Activated T-helper 17 cell treated with anti-CD3 and anti-CD28 coated beads, Interleukin-2, amount 50 U/mL, for 72 hours (primary cell): Measurements from ENCODE around the gene DCDC2. TPM values are rescaled to one million over a fixed set of nuclear protein-coding genes. Genes with fewer than 3 reads are reported as not detected.

Source experiments
- ATAC-seq: fragments of 150-1000 bp; cut with Tn5 transposase; replicated peaks from 2 replicates; pipeline ENCODE4 v1.10.0; 2021; ENCODE audit warnings: mild to moderate bottlenecking, moderate library complexity
- H3K27ac Mint-ChIP-seq: one replicate; pipeline ENCODE4 v1.8.0; 2022; ENCODE audit warnings: mixed read lengths
- H3K27me3 Mint-ChIP-seq: one replicate; pipeline ENCODE4 v1.8.0; 2022; ENCODE audit warnings: mixed read lengths
- H3K36me3 Mint-ChIP-seq: one replicate; pipeline ENCODE4 v1.8.0; 2022; ENCODE audit warnings: low read depth, mild to moderate bottlenecking, mixed read lengths
- H3K4me1 Mint-ChIP-seq: one replicate; pipeline ENCODE4 v1.8.0; 2022; ENCODE audit warnings: mixed read lengths
- H3K4me3 Mint-ChIP-seq: one replicate; pipeline ENCODE4 v1.8.0; 2022; ENCODE audit warnings: mild to moderate bottlenecking, mixed read lengths
- H3K9me3 Mint-ChIP-seq: one replicate; pipeline ENCODE4 v1.8.0; 2022; ENCODE audit warnings: mixed read lengths
- total RNA-seq, 2 donors: library from RNA; stranded (reverse); gene quantifications; one replicate each; pipeline ENCODE4 v1.2.3, GENCODE V29; 2022

Gene DCDC2
- total RNA-seq, 2 donors from 2014 or later, result 0.11 TPM; not detected in 1

DNA sequence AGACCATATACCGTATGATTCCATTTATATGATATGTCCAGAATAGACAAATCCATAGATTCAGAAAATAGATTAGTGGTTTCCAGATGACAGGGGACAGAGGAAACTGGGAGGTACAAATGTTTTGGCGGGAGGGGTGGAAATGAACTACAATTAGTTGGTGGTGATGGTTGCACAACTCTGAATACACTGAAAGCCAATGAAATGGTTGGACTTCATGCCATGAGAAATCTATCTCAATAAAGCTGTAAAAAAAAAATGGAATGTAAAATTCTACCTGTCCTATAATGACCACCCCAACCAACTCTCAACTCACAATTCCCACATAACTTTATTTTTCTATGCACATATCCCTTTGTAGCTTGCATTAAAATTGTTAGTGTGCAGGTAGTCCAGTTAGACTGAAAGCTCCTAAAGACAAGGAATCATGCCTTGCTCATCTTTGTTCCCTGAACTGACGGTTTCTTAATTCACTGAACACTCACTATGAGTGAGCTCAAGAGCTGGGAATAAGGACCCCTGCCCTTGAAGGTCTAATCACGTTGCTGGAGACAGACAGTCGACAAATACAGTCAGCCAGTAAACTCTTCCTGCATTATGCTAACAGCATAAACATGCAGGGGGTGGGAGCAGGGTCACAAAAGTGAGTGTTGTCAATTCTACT, 1.4 kb downstream of the DCDC2 start:
- peak overlapping the region; percentile 85 for H3K4me3 Mint-ChIP-seq
- H3K36me3 Mint-ChIP-seq, result no peaks in the 10 kb centered on the region
- peaks cover 3% of the 10 kb centered on the region for H3K27me3 Mint-ChIP-seq
- no peak for ATAC-seq
- no peak overlapping the region for H3K27ac Mint-ChIP-seq
- H3K9me3 Mint-ChIP-seq, result no peaks in the 10 kb centered on the region
- H3K4me1 Mint-ChIP-seq, result peaks cover 18% of the 10 kb centered on the region

DNA sequence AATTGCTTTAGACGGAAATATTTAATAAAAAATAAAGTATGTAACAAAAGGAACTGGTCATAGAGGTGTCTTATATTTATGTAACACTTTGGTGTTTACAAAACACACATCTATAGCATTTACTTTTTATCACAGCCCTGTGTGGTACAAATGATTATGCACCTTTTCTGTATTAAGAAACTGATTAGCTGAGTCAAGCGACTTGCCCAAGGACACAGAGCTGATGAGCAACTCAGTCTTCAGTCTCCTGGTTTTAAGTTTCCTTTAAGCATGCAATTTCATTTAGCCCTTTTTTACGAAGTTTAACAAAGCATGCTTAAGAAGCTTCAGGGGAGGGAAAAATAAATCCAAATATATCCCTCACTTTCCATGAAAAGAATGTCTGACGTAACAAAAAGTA, 2.5 kb downstream of the DCDC2 start:
- Mint-ChIP-seq H3K36me3 (no peaks in the 10 kb centered on the region), H3K27me3 (peaks cover 3% of the 10 kb centered on the region), H3K4me1 (peaks cover 13% of the 10 kb centered on the region), H3K9me3 (no peaks in the 10 kb centered on the region), H3K27ac (no peak overlapping the region), H3K4me3 (no peak overlapping the region)
- no peak for ATAC-seq

DNA sequence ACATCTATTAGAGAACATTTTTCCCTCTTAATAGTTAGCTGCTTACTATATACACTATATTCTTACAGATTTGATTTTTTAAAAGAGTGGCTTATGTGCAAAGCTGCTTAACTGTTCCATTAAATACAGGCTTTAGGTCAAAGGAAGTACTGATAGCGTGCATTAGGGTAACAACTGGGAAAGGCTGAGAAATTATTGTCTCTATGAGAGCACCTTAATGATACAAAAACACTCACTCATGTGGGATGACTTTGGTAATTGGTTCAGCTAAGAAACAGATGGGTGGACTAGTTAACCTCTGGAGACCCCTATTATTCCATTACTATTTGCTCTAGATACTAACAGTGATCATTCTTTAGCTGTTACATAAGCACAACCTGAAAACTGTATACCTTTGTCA, 4.0 kb downstream of the DCDC2 start:
- Mint-ChIP-seq H3K4me1 (peaks cover 9% of the 10 kb centered on the region), H3K9me3 (no peaks in the 10 kb centered on the region), H3K36me3 (no peaks in the 10 kb centered on the region), H3K4me3 (no peak overlapping the region), H3K27ac (no peak overlapping the region), H3K27me3 (peaks cover 3% of the 10 kb centered on the region)
- ATAC-seq, result no peak

DNA sequence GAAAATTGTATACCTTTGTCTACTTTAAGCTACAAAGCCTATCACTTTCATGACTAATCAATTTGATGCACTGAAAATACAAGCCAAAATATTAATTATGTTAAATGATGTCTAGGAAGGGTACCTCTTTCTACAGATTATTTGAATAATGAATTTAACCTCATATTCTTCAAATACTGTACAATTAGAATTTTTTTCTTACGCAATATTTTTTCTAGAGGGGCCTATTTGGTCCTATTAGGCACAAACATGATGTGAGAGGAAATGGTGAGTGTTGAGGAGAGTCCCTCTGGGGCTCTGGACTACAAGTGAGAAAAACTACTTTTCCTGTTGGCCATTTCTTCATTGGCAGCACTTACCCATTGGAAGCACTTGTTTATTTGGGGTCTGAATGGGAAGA, 5.4 kb downstream of the DCDC2 start:
- no peak overlapping the region for H3K27ac Mint-ChIP-seq
- no peak overlapping the region for H3K4me3 Mint-ChIP-seq
- no peak for ATAC-seq
- H3K36me3 Mint-ChIP-seq, result no peaks in the 10 kb centered on the region
- H3K9me3 Mint-ChIP-seq, result no peaks in the 10 kb centered on the region
- H3K4me1 Mint-ChIP-seq, result peaks cover under 1% of the 10 kb centered on the region
- H3K27me3 Mint-ChIP-seq, result peaks cover 6% of the 10 kb centered on the region

DNA sequence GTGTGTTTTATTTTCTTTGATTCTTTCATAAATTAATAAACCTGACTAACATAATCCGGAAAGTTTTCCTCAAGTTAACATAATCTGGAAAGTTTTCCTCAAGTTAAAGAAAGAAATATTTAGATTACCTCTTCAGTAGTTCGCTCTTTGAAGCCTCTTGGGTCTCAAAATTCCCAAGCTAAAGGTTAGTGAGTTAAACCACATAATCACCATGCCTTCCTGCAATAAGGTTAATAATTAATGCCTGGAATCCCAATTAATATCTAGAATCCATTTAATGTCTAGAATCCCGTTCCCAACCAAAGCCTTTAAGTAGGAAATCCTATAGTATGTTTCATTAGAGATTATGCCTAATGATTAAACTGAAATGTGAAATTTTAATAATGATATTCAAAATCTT, 12.9 kb downstream of the DCDC2 start:
- Mint-ChIP-seq H3K9me3 (no peaks in the 10 kb centered on the region), H3K27ac (no peak overlapping the region), H3K4me1 (no peaks in the 10 kb centered on the region), H3K4me3 (no peak overlapping the region), H3K36me3 (no peaks in the 10 kb centered on the region), H3K27me3 (peaks cover 20% of the 10 kb centered on the region)
- no peak for ATAC-seq

DNA sequence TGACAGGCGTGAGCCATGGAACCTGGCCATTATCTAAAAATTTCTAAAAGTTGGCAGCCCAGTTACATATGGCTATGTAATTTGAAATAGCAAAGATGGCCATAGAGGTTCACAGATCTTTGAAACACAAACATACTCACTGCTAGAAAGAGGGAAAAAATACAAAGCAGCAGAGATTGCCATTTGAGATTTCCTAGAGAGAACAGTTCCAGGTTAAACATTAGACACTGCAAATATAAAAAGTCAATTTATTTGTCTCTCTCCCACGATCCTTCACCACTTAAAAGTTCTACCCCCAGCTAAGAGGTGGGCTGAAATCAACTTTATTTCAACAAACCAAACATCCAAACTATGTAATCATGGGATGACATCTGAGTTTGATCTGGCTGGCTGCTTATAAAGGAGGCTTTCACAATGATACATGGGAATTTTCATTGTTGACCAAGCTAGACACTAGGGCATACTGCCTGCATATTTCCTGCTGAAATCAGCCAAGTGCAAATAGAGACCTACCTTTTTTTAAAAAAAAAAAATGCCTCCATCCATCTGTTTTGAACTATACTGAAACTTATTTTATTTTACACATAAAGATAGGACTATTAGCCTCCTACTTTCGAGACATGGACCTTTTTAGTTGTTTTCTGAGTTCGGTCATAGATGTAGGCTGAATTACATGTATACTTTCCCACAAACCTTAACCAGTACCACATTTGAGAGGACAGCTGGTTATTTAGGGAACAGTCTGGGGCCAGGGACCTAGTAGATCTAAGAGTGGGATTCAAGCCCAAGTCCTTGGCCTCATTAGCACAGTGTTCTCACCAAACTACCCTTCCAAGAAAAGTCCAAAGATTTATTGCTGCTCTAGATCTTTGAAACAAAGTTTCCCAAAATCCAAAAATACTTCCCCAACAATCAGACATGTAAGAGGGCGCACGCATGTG, 16.6 kb downstream of the DCDC2 start:
- Mint-ChIP-seq H3K9me3 (peaks cover 13% of the 10 kb centered on the region), H3K4me3 (no peak overlapping the region)
- no peak for ATAC-seq

DNA sequence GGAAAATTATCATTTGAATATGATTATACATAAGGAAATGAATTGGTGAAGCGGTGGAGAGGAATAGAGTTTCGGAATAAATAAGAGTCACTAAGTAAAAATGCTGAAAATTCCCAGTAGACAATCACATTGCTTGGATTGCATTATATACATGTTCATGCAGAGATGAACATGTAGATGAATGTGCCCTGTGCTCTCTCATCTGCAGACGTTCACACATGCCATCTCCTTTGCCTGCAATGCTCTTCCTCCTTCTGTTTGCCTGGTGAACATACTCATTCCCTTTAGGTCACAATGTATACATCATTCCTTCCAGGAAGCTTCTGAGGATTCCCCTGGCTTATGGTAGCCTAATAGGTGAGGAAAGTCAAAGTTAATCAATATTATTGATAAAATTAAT, 17.9 kb downstream of the DCDC2 start:
- H3K4me3 Mint-ChIP-seq, result no peak overlapping the region
- H3K27ac Mint-ChIP-seq, result no peak overlapping the region
- no peaks in the 10 kb centered on the region for H3K4me1 Mint-ChIP-seq
- peaks cover 6% of the 10 kb centered on the region for H3K27me3 Mint-ChIP-seq
- H3K9me3 Mint-ChIP-seq, result peaks cover 13% of the 10 kb centered on the region
- no peaks in the 10 kb centered on the region for H3K36me3 Mint-ChIP-seq
- ATAC-seq, result no peak

More for the DNA sequence above, 16.6 kb downstream of the DCDC2 start:
- no peaks in the 10 kb centered on the region for H3K4me1 Mint-ChIP-seq
- H3K27ac Mint-ChIP-seq, result no peak overlapping the region
- H3K27me3 Mint-ChIP-seq, result peaks cover 11% of the 10 kb centered on the region
- no peaks in the 10 kb centered on the region for H3K36me3 Mint-ChIP-seq

DNA sequence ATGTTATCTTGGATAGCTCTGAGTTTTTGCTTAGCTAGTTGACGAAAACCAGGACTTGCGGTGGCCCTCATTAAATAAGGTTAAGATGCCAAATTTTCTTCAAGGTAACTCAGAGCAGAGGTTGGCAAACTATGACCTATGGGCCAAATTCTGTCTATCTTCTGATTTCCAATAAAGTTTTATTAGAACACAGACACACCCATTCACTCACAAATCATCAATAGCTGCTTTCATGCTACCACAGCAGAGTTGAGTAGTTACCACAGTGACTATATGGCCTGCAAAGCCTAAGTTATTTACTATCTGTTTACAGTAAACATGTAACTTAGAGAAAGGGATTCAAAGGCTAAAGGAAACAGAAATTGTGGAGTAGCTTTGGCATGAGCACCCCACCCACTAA, 23.6 kb downstream of the DCDC2 start:
- peaks cover 13% of the 10 kb centered on the region for H3K9me3 Mint-ChIP-seq
- H3K27ac Mint-ChIP-seq, result no peak overlapping the region
- no peaks in the 10 kb centered on the region for H3K36me3 Mint-ChIP-seq
- H3K4me1 Mint-ChIP-seq, result no peaks in the 10 kb centered on the region
- ATAC-seq, result no peak
- peaks cover 4% of the 10 kb centered on the region for H3K27me3 Mint-ChIP-seq
- H3K4me3 Mint-ChIP-seq, result no peak overlapping the region

DNA sequence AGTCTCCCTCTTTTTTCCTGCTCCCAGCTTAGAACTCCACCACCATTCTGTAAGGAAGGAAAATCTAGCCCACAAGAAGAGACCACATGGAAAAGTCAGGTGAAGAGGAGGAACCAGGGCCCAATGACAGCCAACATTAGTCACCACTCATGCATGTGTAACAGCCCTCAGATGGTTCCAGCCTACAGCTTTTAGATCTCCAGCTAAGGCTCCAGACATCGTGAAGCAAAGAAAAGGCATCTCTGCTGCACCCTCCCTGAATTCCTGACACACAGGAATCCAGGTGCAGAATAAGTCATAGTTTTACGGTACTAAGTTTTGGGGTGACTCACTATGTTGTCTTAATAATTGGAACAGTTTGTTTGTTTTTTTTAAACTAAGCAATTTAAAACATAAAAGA, 25.5 kb downstream of the DCDC2 start:
- Mint-ChIP-seq H3K9me3 (no peaks in the 10 kb centered on the region), H3K27me3 (peaks cover 4% of the 10 kb centered on the region), H3K36me3 (no peaks in the 10 kb centered on the region), H3K4me3 (no peak overlapping the region), H3K27ac (no peak overlapping the region), H3K4me1 (no peaks in the 10 kb centered on the region)
- no peak for ATAC-seq

DNA sequence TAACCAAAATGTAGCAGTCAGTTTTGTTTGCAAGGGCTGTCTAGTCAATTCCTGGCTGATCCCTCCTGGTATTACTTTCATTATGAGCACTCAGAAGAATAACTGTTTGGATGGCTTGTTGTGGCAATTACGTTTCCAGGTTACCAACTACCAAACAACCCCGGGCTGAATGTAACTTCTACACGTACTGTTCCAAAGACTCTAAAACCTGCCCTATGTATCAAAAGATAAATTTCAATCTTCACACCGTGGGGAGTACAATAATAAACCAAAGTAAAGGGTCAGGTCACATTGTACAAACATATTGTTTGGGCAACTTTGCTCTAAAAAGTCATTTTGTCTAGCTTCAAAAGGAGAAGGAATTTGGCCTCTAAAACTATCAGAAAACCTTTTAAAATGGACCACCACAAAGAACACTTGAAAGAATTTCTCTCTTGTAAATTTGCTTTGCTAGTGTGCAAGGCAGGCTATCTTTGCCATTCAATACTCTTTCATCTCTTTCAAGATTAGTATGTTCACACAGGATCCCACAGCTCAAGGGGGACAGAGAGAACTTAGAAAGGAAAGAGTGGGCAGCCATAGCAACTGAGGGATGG, 27.6 kb downstream of the DCDC2 start:
- Mint-ChIP-seq H3K36me3 (no peaks in the 10 kb centered on the region), H3K4me1 (no peaks in the 10 kb centered on the region), H3K27ac (no peak overlapping the region), H3K4me3 (no peak overlapping the region), H3K27me3 (peaks cover 4% of the 10 kb centered on the region), H3K9me3 (no peaks in the 10 kb centered on the region)
- no peak for ATAC-seq

DNA sequence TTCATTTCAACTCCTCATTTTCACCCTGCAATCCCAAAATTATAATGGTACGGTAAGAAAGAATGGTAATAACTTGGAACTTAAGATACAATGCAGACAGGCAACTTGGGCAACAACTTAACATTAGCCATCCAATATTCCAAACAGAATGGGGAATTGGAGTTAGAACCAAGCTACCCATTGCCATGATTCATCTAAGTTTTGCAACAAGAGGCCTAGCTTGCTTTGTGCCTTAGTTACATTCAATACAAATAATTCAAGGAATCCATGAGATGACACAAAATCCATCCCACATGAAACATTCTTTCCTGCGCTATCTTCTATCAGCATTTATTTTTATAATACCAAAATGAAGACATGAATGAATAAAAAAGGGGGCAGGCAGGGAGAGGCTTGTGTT, 28.4 kb downstream of the DCDC2 start:
- no peak overlapping the region for H3K4me3 Mint-ChIP-seq
- no peak for ATAC-seq
- H3K4me1 Mint-ChIP-seq, result no peaks in the 10 kb centered on the region
- H3K9me3 Mint-ChIP-seq, result no peaks in the 10 kb centered on the region
- no peaks in the 10 kb centered on the region for H3K36me3 Mint-ChIP-seq
- H3K27me3 Mint-ChIP-seq, result peaks cover 4% of the 10 kb centered on the region
- H3K27ac Mint-ChIP-seq, result no peak overlapping the region

DNA sequence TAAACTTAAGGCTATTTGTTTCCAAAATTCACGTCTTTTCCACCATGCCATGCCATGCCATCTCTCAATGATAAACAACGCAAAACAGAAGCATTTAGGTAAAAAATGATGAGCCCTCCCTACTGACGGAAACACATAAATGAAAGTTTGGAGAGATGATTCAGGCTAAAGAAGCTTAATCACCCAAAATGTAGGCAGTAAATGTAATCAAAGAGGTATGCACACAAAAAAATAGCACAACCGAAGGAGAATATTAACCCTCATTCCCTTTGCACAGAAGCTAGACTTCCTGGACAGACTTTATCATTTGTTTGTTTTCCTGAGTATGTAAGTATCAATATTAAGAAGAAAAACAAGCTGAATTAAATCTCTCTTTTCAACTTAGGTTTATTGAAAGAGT, 28.8 kb downstream of the DCDC2 start:
- H3K27me3 Mint-ChIP-seq, result peaks cover 4% of the 10 kb centered on the region
- no peak overlapping the region for H3K27ac Mint-ChIP-seq
- no peaks in the 10 kb centered on the region for H3K4me1 Mint-ChIP-seq
- no peaks in the 10 kb centered on the region for H3K36me3 Mint-ChIP-seq
- H3K4me3 Mint-ChIP-seq, result no peak overlapping the region
- H3K9me3 Mint-ChIP-seq, result no peaks in the 10 kb centered on the region
- ATAC-seq, result no peak

DNA sequence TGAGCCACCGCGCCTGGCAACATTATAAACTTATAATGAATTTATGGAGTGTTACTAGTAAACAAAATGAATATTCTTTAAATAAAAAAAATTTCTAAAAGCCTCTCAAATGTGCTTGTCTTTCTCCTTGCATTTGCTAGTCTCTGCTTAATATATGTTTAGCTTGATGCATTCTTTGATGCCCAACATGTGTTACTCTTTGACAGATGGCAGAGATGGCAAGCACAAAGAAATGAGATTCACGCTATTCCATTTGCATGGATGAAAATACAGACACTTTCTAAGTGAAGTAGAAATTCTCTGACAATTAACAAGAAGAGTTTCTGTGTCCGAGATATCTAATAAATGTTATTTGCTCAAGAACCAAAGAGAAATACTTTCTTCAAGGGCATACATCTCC, 30.1 kb downstream of the DCDC2 start:
- no peak overlapping the region for H3K4me3 Mint-ChIP-seq

DNA sequence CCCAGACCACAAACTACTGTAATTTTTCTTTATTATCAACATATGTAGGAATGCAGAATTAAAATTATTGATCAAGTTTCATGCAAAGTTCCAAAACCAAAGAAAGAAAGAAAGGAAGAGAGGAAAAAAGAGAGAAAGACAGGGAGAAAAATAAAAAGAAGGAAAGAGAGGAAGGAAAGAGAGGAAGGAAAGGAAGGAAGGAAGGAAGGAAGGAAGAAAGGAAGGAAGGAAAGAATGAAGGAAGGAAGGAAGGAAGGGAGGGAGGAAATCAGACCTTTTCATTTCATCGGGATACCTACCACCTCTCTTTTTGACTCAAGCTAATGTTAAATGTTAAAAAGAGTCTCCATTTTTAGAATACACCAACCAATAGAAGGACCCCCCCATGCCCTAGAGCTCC, 31.9 kb downstream of the DCDC2 start:
- Mint-ChIP-seq H3K27ac (no peak overlapping the region), H3K4me3 (no peak overlapping the region), H3K4me1 (no peaks in the 10 kb centered on the region), H3K9me3 (no peaks in the 10 kb centered on the region), H3K27me3 (peaks cover 14% of the 10 kb centered on the region), H3K36me3 (no peaks in the 10 kb centered on the region)
- no peak for ATAC-seq

More for the DNA sequence above, 30.1 kb downstream of the DCDC2 start:
- Mint-ChIP-seq H3K27ac (no peak overlapping the region), H3K9me3 (no peaks in the 10 kb centered on the region), H3K27me3 (peaks cover 8% of the 10 kb centered on the region), H3K36me3 (no peaks in the 10 kb centered on the region), H3K4me1 (no peaks in the 10 kb centered on the region)
- no peak for ATAC-seq

DNA sequence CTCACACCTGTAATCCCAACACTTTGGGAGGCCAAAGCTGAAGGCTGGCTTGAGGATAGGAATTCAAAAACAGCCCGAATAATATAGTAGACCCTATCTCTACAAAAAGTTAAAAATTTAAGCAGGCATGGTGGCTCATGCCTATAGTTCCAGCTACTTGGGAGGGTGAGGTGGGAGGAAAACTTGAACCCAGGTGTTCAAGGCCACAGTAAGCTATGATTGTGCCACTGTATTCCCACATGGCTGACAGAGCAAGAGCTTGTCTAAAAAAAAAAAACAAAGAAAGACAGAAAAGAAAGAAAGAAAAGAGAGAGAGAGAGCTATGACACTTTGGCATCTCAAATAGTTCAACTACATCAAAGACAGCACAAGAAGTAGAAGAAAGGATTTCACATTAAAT, 33.2 kb downstream of the DCDC2 start:
- no peak for ATAC-seq
- Mint-ChIP-seq H3K27me3 (peaks cover 16% of the 10 kb centered on the region), H3K4me3 (no peak overlapping the region), H3K27ac (no peak overlapping the region), H3K4me1 (no peaks in the 10 kb centered on the region), H3K36me3 (no peaks in the 10 kb centered on the region), H3K9me3 (no peaks in the 10 kb centered on the region)
